Stimulated activated effector memory CD8-positive, alpha-beta T cell treated with anti-CD3 and anti-CD28 coated beads, Interleukin-12 subunit alpha, Interleukin-12 subunit beta, amount 100 ng/mL, for 72 hours (primary cell): ENCODE measurements around the gene KCNMB2.
A peak's percentile ranks its signal among the peaks of the same experiment; 100 is the strongest.

Experiments
- ATAC-seq: fragments of 150-1000 bp; cut with Tn5 transposase; 2 replicates; pipeline ENCODE4 v1.10.0; 2021
- DNase-seq, 2 donors: peaks; one replicate each; pipeline ENCODE4 v3.0.0; 2021 to 2022; ENCODE audit warnings: low spot score in 2 of 2
- H3K27ac Mint-ChIP-seq: one replicate; pipeline ENCODE4 v1.8.0; 2022; ENCODE audit warnings: mild to moderate bottlenecking, mixed read lengths
- H3K36me3 Mint-ChIP-seq: one replicate; pipeline ENCODE4 v1.8.0; 2022; ENCODE audit warnings: mild to moderate bottlenecking, mixed read lengths
- H3K4me1 Mint-ChIP-seq: one replicate; pipeline ENCODE4 v1.8.0; 2022; ENCODE audit warnings: mixed read lengths
- H3K4me3 Mint-ChIP-seq: one replicate; pipeline ENCODE4 v1.8.0; 2022; ENCODE audit warnings: mild to moderate bottlenecking, mixed read lengths
- H3K9me3 Mint-ChIP-seq: one replicate; pipeline ENCODE4 v1.8.0; 2022; ENCODE audit warnings: mixed read lengths

KCNMB2 gene

GRCh38 chr3:178634975-178635374, 98.7 kb downstream of the KCNMB2 start:
- no peak for DNase-seq
- Mint-ChIP-seq H3K9me3 (peaks cover 3% of the 10 kb centered on the region), H3K36me3 (no peaks in the 10 kb centered on the region), H3K27ac (no peak overlapping the region), H3K4me1 (no peaks in the 10 kb centered on the region), H3K4me3 (no peak overlapping the region)
- ATAC-seq: no peak

- DNase-seq (no peak), ATAC-seq (no peak)
- Mint-ChIP-seq H3K4me1 (no peaks in the 10 kb centered on the region), H3K36me3 (no peaks in the 10 kb centered on the region), H3K27ac (no peak overlapping the region), H3K9me3 (peaks cover 3% of the 10 kb centered on the region), H3K4me3 (no peak overlapping the region)
These were observed 101.6 kb downstream of the KCNMB2 start for GRCh38 chr3:178637802-178638201.

GRCh38 chr3:178645503-178645902, 109.3 kb downstream of the KCNMB2 start:
- Mint-ChIP-seq H3K4me3 (no peak overlapping the region), H3K9me3 (peaks cover 3% of the 10 kb centered on the region), H3K36me3 (no peaks in the 10 kb centered on the region), H3K27ac (no peak overlapping the region), H3K4me1 (no peaks in the 10 kb centered on the region)
- DNase-seq (no peak), ATAC-seq (peak; percentile 13)

GRCh38 chr3:178646186-178646862, 110.1 kb downstream of the KCNMB2 start:
- Mint-ChIP-seq H3K36me3 (no peaks in the 10 kb centered on the region), H3K9me3 (peaks cover 3% of the 10 kb centered on the region), H3K27ac (no peak overlapping the region), H3K4me1 (no peaks in the 10 kb centered on the region), H3K4me3 (no peak overlapping the region)
- DNase-seq (no peak), ATAC-seq (no peak)

GRCh38 chr3:178655488-178655887, 119.3 kb downstream of the KCNMB2 start:
- no peak overlapping the region for H3K27ac Mint-ChIP-seq
- no peak for DNase-seq
- H3K36me3 Mint-ChIP-seq: no peaks in the 10 kb centered on the region
- H3K4me1 Mint-ChIP-seq: no peaks in the 10 kb centered on the region
- ATAC-seq: no peak
- H3K9me3 Mint-ChIP-seq: peaks cover 5% of the 10 kb centered on the region
- no peak overlapping the region for H3K4me3 Mint-ChIP-seq

- no peak for DNase-seq
- no peak for ATAC-seq
- H3K4me1 Mint-ChIP-seq: no peaks in the 10 kb centered on the region
- H3K36me3 Mint-ChIP-seq: no peaks in the 10 kb centered on the region
- H3K9me3 Mint-ChIP-seq: peaks cover 5% of the 10 kb centered on the region
- H3K4me3 Mint-ChIP-seq: no peak overlapping the region
- no peak overlapping the region for H3K27ac Mint-ChIP-seq
These were observed 122.6 kb downstream of the KCNMB2 start for GRCh38 chr3:178658694-178659325.

GRCh38 chr3:178663201-178663934, 127.1 kb downstream of the KCNMB2 start:
- DNase-seq: no peak
- no peak for ATAC-seq
- Mint-ChIP-seq H3K36me3 (no peaks in the 10 kb centered on the region), H3K4me3 (no peak overlapping the region), H3K9me3 (peaks cover 3% of the 10 kb centered on the region), H3K4me1 (no peaks in the 10 kb centered on the region), H3K27ac (no peak overlapping the region)

- Mint-ChIP-seq H3K4me3 (no peak overlapping the region), H3K36me3 (no peaks in the 10 kb centered on the region), H3K4me1 (no peaks in the 10 kb centered on the region), H3K27ac (no peak overlapping the region), H3K9me3 (no peaks in the 10 kb centered on the region)
- ATAC-seq (no peak), DNase-seq (no peak)
These were observed 129.5 kb downstream of the KCNMB2 start for GRCh38 chr3:178665747-178666146.

- H3K4me1 Mint-ChIP-seq: no peaks in the 10 kb centered on the region
- no peak overlapping the region for H3K4me3 Mint-ChIP-seq
- no peak overlapping the region for H3K27ac Mint-ChIP-seq
These were observed 132.9 kb downstream of the KCNMB2 start for GRCh38 chr3:178669022-178669601.

GRCh38 chr3:178669758-178670157, 133.5 kb downstream of the KCNMB2 start:
- no peaks in the 10 kb centered on the region for H3K9me3 Mint-ChIP-seq
- no peak for ATAC-seq
- no peak overlapping the region for H3K4me3 Mint-ChIP-seq
- H3K4me1 Mint-ChIP-seq: no peaks in the 10 kb centered on the region
- H3K27ac Mint-ChIP-seq: no peak overlapping the region
- no peak for DNase-seq
- no peaks in the 10 kb centered on the region for H3K36me3 Mint-ChIP-seq

More at GRCh38 chr3:178669022-178669601, 132.9 kb downstream of the KCNMB2 start:
- ATAC-seq (no peak), DNase-seq (no peak)
- no peaks in the 10 kb centered on the region for H3K36me3 Mint-ChIP-seq
- no peaks in the 10 kb centered on the region for H3K9me3 Mint-ChIP-seq

- H3K4me3 Mint-ChIP-seq: no peak overlapping the region
- ATAC-seq: no peak
- no peak for DNase-seq
These were observed 135.1 kb downstream of the KCNMB2 start for GRCh38 chr3:178671377-178671776.

GRCh38 chr3:178671791-178672190, 135.6 kb downstream of the KCNMB2 start:
- no peak overlapping the region for H3K27ac Mint-ChIP-seq
- no peaks in the 10 kb centered on the region for H3K4me1 Mint-ChIP-seq
- no peaks in the 10 kb centered on the region for H3K9me3 Mint-ChIP-seq
- H3K36me3 Mint-ChIP-seq: no peaks in the 10 kb centered on the region
- DNase-seq (no peak), ATAC-seq (peak; percentile 9)
- no peak overlapping the region for H3K4me3 Mint-ChIP-seq

More at GRCh38 chr3:178671377-178671776, 135.1 kb downstream of the KCNMB2 start:
- Mint-ChIP-seq H3K4me1 (no peaks in the 10 kb centered on the region), H3K36me3 (no peaks in the 10 kb centered on the region), H3K9me3 (no peaks in the 10 kb centered on the region), H3K27ac (no peak overlapping the region)

GRCh38 chr3:178672275-178672674, 136.0 kb downstream of the KCNMB2 start:
- Mint-ChIP-seq H3K4me1 (no peaks in the 10 kb centered on the region), H3K36me3 (no peaks in the 10 kb centered on the region), H3K4me3 (no peak overlapping the region), H3K27ac (no peak overlapping the region), H3K9me3 (no peaks in the 10 kb centered on the region)
- DNase-seq (no peak), ATAC-seq (no peak)

GRCh38 chr3:178673529-178673928, 137.3 kb downstream of the KCNMB2 start:
- no peak overlapping the region for H3K27ac Mint-ChIP-seq
- no peaks in the 10 kb centered on the region for H3K4me1 Mint-ChIP-seq
- H3K36me3 Mint-ChIP-seq: no peaks in the 10 kb centered on the region
- H3K9me3 Mint-ChIP-seq: no peaks in the 10 kb centered on the region
- DNase-seq (no peak), ATAC-seq (no peak)
- H3K4me3 Mint-ChIP-seq: no peak overlapping the region

- H3K36me3 Mint-ChIP-seq: no peaks in the 10 kb centered on the region
- no peak overlapping the region for H3K27ac Mint-ChIP-seq
- no peak for ATAC-seq
- DNase-seq: no peak
- no peaks in the 10 kb centered on the region for H3K9me3 Mint-ChIP-seq
- no peaks in the 10 kb centered on the region for H3K4me1 Mint-ChIP-seq
- H3K4me3 Mint-ChIP-seq: no peak overlapping the region
These were observed 139.8 kb downstream of the KCNMB2 start for GRCh38 chr3:178676077-178676476.
